Midbrain (tissue), 1 donor: ENCODE measurements around the gene POC5.
A peak's percentile ranks its signal among the peaks of the same experiment; 100 is the strongest.

Experiments used
- DNase-seq: peaks from one replicate; lab custom pipeline; 2025; lab: John Stamatoyannopoulos, UW

The POC5 gene

DNA sequence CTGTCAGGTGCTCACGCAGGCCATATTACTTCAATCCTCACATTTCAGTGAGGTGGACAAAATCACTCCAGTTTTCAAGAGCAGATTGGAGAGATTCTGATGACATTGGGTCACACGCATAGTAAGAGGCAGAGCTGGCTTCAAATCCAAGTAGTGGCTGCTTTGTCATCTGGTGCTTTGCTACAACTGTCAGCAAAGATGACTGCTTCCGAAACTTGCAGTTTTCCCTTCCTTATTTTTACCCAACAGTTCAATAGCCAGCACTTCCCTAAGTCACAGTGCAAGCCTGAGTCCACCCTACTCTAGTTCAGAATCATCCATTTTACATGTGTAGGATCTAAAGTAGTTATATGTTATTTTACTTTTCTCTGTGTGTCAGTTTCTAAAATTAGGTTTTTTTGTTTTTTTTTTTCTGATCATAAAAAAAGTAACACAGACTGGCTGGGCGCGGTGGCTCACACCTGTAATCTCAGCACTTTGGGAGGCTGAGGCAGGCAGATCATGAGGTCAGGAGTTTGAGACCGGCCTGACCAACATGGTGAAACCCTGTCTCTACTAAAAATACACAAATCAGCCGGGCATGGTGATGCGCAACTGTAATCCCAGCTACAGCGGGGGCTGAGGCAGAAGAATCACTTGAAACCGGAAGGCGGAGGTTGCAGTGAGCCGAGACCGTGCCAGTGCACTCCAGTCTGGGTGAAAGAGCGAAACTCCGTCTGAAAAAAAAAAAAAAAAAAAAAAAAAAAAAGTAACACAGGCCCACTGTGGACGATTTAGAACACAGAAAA lies 56.4 kb downstream of the POC5 start:
- DNase-seq = no peak

DNA sequence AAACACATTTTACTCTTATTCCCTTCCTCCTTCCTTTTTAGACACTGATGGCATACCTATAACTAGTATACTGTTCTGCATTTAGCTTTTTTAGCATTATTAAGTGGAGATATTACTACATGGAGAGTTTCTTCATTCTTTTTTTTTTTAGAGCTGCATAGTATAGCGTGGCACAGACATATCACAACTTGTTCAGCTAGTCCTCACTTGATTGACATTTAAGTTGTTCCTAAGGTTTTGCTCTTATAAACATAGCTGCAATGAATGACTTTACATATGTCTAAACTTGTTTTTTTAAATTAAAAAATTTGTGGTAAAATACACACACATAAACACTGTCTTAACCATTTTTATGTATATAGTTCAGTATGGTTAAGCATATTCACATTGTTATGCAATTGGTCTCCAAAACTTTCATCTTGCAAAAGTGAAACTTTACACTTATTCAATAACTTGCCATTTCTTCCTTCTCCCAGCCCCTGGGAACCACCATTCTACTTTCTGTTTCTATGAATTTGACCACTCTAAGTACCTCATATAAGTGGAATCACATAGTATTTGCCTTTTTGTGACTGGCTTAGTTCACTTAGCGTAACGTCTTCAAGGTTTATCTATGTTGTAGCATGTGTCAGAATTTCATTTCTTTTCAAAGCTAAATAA lies 57.3 kb downstream of the POC5 start:
- DNase-seq = no peak

DNA sequence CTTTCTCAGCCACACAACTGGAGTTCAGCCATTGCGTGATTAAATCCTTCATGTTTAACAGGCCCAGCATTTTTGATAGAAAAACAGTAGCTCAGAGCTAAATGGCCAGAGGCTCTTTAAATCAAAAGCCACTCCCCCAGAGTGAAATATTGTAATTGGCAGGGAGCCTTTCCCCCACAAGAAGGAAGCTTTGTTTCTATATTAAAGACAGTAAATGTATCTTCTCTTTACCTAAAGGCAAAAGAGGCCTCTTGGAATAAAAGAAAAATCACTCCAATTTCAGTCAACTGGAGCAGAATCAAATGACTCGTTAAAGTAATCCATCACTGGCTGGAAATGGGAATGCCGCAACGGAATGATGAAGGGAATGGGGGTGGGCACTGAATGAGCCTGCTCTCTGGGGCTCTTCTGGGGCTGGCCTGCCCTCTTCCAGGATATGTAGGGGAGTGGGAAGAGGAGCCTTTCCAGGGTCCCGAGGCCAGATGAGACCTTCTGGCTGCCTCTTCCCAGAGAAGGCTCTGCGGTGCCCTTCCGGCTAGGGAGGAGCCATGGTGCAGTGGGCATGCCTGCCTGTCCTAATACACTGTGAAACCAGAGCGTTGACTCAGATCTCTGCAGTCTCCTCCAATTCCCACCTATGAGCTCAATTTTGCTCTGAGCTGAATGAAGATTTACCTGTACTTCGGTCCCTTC lies 60.8 kb downstream of the POC5 start:
- peak; percentile 78 for DNase-seq

DNA sequence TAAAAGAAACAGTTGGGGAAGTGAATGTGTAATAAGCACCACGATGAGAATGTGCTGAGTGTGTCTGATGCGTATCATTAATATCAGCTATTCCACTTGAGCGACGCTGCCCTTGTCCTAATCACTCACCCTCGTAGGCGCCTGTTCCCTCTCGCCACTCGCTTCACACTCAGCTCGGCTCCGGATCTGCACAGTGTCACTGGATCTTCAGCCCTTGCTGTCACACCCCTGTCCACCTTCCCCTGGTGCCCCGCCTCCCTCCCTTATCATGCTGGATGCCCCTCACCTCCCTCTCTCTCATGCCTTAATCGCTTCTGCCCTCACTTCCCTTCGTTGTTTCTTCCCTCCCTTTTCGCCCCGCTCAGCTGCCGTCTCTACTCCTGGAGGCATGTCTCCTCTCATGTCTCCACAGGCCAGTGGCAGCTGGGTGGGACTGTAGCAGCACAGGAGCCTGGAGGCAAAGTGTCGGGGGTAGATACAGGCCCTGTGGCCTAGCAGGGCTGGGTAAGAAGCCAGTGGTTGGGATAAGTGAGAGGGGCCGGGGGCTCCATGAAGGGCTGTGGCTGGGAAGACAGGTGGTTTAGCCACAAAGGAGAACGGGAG lies 62.4 kb downstream of the POC5 start:
- DNase-seq = no peak

DNA sequence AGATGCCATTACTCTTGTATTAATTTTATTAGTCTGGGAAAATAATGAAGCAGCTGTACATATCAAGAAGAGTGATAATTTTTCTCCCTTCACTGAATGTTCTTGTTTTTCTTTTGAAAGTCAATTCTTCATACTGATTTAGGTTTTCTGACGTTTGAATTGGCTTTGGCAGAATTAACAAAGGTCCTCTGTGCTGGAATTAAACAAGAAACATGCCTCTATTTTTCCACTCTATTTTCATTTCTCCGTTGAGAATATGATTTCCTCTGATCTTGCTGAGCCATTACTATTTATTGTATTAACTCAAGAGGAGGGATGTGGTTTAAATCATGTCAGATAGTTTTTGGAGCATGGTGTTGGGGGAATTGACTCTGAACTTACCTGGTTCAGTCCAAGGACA lies 63.7 kb downstream of the POC5 start:
- DNase-seq = no peak

DNA sequence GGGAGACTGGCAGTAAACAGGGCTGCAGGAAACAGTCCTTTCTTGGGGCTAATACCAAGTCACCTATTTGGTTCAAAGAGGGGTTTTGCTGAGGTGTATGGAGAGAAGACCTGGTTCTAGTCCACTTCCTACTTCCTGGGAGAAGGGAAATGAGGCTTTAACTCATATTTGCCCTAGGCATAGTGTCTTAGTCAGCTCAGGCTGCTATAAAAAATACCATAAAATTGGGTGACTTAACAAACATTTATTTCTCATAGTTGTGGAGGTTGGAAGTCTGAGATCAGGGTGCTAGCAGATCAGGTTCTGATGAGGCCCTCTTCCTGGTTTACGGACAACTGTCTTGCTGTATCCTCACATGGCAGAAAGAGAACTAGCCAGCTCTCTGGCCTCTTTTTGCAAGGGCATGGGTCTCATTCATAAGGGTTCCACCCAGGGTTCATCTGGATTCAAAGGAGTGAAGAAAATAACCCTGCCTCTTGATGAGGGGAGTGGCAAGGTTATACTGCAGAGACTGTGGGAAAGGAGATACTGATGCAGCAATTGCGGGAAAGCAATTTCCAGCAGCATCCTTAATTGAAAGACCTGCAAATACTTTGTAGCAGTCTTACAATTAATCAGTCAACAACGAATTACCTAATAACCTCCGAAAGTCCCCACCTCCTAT lies 65.5 kb downstream of the POC5 start:
- no peak for DNase-seq

DNA sequence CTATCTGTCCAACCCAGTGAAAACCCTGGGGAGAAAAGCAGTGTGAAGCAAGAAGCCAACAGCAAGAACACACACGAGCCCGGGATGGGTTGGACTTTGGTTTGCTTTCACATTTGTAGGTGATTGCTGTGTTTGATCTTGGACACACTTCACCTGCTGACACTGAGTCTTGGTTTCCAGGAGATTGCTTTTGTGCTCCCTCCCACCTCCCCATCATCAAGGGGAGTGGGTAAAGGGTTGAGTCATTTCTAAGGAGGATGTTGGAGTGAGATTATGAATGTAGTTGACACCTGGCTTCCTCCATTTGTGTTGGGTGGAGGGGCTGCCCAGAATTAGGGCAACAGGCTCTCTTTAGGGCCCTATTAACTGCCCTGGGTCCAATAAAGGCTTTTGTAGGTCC lies 68.5 kb downstream of the POC5 start:
- DNase-seq = no peak

DNA sequence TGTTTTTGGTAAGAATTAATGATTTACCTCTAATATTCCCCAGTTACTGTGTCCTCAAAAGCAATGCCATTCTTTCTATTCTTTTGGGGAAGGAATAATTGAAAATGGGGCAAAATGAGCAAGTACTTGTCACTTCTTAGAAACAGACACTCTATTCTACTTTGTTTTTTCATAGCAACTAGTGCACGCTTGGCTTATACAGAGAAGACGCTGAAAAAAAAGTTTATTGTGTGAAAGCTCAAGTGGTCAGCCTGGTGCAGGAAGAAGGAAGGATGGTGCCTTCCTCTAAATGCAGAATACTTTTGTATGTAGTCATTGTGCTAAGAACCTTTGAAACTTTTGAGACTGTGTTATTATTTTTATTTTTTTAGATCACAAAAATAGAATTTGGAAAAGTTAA lies 76.4 kb downstream of the POC5 start:
- DNase-seq = no peak

DNA sequence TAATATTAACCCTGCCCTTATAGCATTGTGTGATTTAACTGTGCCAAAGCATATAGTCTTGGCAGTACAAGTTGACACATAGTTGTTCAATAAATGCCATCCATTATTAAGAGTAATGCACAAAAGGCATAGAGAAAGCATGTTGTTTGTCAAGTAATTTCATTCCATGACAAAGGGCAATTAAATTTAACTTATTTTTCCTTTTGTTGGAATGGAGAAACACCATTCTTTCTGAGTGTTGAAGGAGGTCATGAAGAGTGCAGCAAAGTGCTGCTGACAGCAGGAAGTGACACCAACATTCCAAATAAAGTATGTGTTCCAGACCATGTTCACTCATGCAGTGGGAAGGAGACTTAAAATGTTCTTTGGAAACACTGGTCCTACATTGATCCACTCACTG lies 76.8 kb downstream of the POC5 start:
- no peak for DNase-seq

DNA sequence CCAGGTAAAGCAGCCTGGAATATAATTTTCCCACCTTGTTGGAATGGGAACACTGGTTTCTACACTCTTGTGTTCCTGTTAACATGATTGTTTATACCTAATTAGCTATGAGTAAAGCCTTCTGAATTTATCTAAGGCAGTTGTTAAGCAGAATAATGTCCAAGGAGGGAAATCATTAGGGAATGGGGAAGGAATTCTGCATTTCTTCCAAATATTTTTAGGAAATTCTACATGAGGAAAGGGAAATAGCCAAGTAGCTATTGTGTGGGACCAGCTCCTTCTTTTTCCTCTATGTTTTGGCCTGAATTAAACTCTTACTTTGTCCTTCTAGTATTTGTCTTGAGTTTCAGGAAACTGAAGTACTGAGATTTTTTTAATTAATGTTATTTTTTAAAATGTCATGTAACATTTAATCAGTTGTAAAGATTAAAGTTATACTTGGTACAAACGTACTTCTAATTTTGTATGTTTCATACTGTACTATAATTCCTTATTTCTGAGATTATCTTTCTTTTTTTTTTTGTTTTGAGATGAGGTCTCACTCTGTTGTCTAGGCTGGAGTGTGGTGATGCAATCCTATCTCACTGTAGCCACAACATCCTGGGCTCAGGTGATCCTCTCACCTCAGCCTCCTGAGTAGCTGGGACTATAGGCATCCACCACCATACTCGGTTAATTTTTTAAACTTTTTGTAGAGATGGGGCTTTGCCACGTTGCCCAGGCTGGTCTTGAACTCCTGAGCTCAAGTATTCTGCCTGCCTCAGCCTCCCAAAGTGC lies 77.5 kb downstream of the POC5 start:
- DNase-seq = no peak

DNA sequence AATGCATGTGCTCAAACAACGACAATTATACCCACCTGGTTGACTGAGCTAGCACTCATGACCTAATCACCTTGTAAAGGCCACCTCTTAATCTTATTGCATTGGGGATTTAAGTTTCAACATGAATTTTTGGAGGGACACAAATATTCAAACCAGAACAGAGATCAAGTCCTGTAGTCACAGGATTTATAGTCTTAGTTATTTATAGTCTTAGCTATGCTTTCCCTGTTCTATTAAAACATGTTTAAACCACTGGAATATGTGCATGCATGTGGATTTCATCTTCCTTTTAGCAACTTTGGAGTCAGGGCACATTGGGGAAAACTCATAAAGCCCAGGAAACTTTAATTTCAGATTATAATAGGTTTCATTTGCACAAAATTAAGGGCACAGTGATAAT lies 79.3 kb downstream of the POC5 start:
- no peak for DNase-seq

DNA sequence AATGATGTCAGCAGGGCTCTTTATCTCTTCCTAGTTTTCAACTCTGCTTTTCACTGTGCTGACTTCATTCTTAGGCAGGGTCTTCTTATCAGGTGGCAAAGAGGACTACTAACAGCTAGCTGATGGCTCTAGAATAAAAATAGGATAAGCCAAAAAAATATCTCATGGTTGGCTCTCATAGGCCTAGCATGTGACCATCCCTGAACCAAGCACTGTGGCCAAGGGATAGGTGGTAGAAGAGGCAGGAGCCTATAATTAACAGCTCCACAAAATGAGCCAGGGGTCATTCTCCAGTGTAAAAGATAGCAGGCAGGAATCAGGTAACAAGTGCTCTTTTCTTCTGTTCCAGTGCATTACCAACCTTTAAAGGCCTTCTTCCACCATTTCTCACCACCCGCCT lies 84.9 kb downstream of the POC5 start:
- no peak for DNase-seq

DNA sequence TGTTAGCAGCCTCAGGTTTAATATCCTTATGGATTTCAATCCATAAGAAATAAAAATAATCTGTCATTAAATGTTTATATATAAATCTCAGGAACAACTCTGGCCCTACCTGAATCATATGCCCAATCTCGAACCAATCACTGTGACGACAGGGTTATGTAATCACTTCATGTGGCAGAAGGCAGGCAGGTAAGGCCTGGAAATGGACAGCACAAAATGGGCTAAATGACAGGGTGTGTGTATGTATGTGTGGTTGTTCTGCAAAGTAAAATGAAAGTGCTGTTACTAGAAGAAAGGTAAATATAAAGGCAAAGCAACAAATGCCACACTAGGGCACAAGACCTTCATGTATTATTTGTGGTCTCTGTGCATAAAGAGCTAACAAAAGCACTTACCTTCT lies 86.4 kb downstream of the POC5 start:
- DNase-seq = no peak

DNA sequence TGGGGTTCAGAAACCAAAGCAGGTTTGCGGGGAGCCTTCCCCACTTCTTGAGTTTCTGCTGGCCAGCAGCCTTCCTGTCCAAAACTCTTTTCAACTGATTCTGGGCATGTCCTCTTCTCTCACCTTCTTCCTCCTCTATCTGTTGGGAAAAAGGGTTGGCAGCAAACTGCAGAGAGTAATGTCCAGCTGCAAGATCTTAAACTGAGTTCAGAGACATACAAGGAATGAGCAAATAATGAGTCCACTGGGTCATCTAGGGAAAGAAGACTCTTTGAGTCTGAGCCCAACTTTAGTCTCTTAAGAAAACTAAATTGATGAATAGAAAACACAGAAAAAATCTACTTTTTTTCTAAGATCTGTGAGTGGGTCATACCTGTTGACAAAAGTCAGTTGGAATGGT lies 89.4 kb downstream of the POC5 start:
- DNase-seq = no peak

DNA sequence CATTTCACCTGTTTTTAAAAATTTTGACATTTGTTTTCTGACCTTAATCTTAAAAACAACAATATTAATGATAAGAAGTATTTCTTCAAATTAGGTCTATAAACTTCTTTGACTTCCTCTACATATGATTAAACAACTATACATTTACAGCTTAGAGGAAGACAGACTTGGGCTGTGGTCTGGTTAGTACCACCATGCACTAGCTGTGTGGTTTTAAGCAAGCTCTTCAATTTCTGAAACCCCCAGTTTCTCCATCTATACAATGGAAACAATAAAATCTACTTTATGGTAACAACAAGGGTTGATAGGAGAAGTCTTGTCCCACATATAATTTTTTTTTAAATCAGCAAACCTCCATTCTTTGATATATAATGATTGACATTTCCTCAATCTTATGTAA lies 90.3 kb downstream of the POC5 start:
- no peak for DNase-seq
